ENCODE data around the gene SELENBP1.

Gene SELENBP1

DNA sequence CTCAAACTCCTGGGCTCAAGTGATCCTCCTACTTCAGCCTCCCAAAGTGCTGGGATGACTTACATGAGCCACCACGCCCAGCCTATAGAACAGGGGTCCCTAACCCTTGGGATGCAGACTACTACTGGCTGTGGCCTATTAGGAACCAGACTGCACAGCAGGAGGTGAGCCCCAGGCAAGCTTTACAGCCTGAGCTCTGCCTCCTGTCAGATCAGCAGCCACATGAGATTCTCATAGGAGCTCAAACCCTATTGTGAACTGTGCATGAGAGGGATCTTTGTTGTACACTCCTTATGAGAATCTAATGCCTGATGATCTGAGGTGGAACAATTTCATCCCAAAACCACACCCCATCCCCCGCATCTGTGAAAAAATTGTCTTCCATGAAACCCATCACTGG is 13.5 kb upstream of the SELENBP1 start:
- Mint-ChIP-seq H3K27ac (no peak overlapping the region), H3K9me3 (no peaks in the 10 kb centered on the region), H3K4me3 (no peak overlapping the region)

DNA sequence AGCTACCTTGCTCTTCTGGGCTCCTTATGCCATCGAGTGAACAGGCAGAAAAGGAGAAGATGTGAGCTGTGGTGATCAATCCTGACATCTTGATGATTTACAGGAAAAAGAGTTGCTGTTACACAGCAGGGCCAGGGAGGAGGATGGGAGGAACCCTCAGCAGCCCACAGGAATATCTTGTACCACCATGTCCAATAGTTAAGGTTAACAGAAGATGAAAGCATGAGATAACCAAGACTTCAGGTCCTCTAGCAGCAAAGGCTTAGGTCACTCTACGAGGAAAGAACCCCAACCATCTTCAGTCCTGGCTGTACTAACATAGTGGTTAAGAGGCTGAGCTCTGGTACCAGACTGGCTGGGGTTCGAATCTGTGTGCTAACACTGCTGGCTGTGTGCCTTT is 12.1 kb upstream of the SELENBP1 start:
- no peaks in the 10 kb centered on the region for H3K9me3 Mint-ChIP-seq
- H3K4me1 Mint-ChIP-seq = no peaks in the 10 kb centered on the region
- H3K4me3 Mint-ChIP-seq = no peak overlapping the region
- no peaks in the 10 kb centered on the region for H3K27me3 Mint-ChIP-seq (ENCODE audit: low read depth)
- no peaks in the 10 kb centered on the region for H3K36me3 Mint-ChIP-seq (ENCODE audit: low read depth)
- H3K27ac Mint-ChIP-seq = no peak overlapping the region
- TF ChIP-seq, protein P1, sequence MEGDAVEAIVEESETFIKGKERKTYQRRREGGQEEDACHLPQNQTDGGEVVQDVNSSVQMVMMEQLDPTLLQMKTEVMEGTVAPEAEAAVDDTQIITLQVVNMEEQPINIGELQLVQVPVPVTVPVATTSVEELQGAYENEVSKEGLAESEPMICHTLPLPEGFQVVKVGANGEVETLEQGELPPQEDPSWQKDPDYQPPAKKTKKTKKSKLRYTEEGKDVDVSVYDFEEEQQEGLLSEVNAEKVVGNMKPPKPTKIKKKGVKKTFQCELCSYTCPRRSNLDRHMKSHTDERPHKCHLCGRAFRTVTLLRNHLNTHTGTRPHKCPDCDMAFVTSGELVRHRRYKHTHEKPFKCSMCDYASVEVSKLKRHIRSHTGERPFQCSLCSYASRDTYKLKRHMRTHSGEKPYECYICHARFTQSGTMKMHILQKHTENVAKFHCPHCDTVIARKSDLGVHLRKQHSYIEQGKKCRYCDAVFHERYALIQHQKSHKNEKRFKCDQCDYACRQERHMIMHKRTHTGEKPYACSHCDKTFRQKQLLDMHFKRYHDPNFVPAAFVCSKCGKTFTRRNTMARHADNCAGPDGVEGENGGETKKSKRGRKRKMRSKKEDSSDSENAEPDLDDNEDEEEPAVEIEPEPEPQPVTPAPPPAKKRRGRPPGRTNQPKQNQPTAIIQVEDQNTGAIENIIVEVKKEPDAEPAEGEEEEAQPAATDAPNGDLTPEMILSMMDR (IDR thresholded peaks at IDR 0.05; ENCODE audit: unreplicated experiment in 3 of 3) = no peak

More for the DNA sequence above, 13.5 kb upstream of the SELENBP1 start:
- H3K27me3 Mint-ChIP-seq (ENCODE audit: low read depth) = no peaks in the 10 kb centered on the region
- TF ChIP-seq, protein P1 (IDR thresholded peaks at IDR 0.05; ENCODE audit: unreplicated experiment in 3 of 3) = no peak
- no peaks in the 10 kb centered on the region for H3K36me3 Mint-ChIP-seq (ENCODE audit: low read depth)
- H3K4me1 Mint-ChIP-seq = no peaks in the 10 kb centered on the region

DNA sequence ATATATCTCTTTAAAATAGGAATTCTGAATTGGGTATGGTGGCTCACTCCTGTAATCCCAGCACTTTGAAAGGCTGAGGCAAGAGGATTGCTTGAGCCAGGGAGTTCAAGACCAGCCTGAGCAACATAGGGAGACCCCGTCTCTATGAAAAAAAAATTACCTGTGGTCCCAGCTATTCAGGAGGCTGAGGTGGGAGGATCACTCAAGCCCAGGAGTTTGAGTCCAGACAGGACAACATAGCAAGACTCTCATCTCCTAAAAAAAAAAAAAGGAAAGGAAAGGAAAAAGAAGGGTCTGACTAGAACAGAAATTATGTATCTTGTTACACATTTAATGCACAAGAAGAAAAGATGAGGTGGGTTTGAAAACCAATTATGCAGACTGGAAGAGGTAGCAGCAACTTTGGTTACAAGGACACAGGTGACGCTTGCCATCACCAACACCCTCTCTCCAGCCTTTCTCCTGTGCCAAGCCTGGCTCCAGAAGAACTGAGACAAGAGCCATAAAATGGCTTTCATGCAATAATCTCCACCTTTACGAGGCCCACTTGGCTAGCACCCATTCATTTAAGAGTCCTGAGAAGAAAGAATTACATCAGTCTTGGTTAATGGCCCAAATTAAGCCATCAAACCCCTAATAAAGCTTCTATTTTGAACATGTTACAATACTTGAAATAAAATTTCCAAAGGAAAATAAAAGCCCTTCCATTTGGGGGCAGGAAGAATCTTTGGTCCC is 4.8 kb upstream of the SELENBP1 start:
- no peak overlapping the region for H3K27ac Mint-ChIP-seq
- TF ChIP-seq, protein P1 (IDR thresholded peaks at IDR 0.05; ENCODE audit: unreplicated experiment in 3 of 3) = no peak
- H3K27me3 Mint-ChIP-seq (ENCODE audit: low read depth) = peaks cover 8% of the 10 kb centered on the region
- no peaks in the 10 kb centered on the region for H3K9me3 Mint-ChIP-seq
- peaks cover 19% of the 10 kb centered on the region for H3K4me1 Mint-ChIP-seq
- no peak overlapping the region for H3K4me3 Mint-ChIP-seq
- no peaks in the 10 kb centered on the region for H3K36me3 Mint-ChIP-seq (ENCODE audit: low read depth)

DNA sequence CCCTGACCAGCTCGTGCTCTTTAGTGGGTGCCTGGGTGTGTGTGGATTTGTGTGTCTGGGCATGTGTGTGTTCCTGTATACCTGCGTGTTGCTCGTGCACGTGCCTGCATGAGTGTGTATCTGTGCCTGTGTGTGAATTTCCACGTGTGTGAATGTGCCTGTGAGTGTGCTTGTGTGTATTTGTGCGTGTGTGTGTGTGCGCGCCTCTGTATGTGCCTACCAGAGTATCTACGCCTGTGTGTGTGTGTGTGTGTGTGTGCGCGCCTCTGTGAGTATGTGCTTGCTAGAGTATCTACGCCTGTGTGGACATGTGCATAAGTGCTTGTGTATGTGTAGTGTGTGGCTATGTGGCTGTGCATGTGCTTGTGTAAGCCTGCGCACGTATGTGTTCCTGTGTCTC is 691 bp upstream of the SELENBP1 start:
- TF ChIP-seq, protein P1 (IDR thresholded peaks at IDR 0.05; ENCODE audit: unreplicated experiment in 3 of 3) = no peak
- H3K9me3 Mint-ChIP-seq = no peaks in the 10 kb centered on the region
- peaks cover 7% of the 10 kb centered on the region for H3K36me3 Mint-ChIP-seq (ENCODE audit: low read depth)
- peaks cover 8% of the 10 kb centered on the region for H3K27me3 Mint-ChIP-seq (ENCODE audit: low read depth)
- peak overlapping the region; percentile 74 to 87 (median 87) for H3K4me3 Mint-ChIP-seq
- H3K27ac Mint-ChIP-seq = peak overlapping the region; percentile 42 to 96 (median 90)
- H3K4me1 Mint-ChIP-seq = peaks cover 43% of the 10 kb centered on the region

DNA sequence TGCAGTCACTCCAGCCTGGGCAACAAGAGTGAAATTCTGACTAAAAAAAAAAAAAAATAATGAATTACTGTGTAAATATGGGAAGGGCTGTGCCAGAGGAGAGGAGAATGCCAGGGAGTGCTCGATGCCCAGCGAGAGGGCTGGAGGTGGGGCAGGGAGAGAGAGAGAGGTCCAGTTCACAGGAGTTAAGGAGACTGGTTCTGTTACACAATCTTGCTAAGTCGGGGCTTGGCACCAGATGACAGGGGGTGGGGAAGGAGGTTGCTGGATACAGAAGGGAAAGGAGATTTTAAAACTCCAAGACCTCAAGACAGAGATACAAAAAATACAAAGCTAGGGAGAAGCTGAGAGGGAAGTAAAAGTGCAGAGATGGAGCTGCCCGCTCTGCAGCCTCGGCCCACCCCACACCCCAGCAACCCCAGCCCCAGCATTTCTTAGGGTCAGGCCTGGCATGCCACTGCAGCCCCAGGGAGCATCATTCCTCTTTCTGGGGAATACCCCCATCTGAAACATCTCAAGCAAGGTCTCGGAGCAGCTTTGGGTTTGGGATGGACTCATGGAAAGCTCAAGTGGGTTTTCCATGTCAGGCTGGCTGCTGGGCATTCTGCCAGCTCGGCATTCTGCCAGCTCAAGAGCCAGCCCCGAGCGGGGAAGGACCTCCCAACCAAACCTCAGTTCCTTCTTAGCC is 991 bp downstream of the SELENBP1 start:
- Mint-ChIP-seq H3K36me3 (ENCODE audit: low read depth) (peaks cover 15% of the 10 kb centered on the region), H3K9me3 (no peaks in the 10 kb centered on the region), H3K27ac (peak overlapping the region; percentile 88 to 96 (median 90)), H3K4me3 (peak overlapping the region; percentile 83 to 90 (median 87)), H3K4me1 (peaks cover 52% of the 10 kb centered on the region), H3K27me3 (ENCODE audit: low read depth) (no peaks in the 10 kb centered on the region)
- TF ChIP-seq, protein P1 (IDR thresholded peaks at IDR 0.05; ENCODE audit: unreplicated experiment in 3 of 3) = no peak

All from nephron (organoid).